ENCODE measurements around the gene RASSF1.

The RASSF1 gene

GRCh38 chr3:50375258-50375931 is 34.8 kb upstream of the RASSF1 start:
- no peak overlapping the region for H4K8ac ChIP-seq (ENCODE audit: low read depth, low read length)
- H3K23ac ChIP-seq (ENCODE audit: low read length), result peak overlapping the region; percentile 16
- H3K27me3 ChIP-seq (ENCODE audit: insufficient read depth, low read length, poor library complexity), result no peaks in the 10 kb centered on the region
- H3K4ac ChIP-seq (ENCODE audit: low read depth, low read length), result no peak overlapping the region
- no peaks in the 10 kb centered on the region for H3K79me1 ChIP-seq (ENCODE audit: low read length)
- H2BK5ac ChIP-seq (ENCODE audit: low read length), result no peak overlapping the region
- H2BK15ac ChIP-seq (replicated peaks; ENCODE audit: low read depth), result no peak overlapping the region
- H3K79me2 ChIP-seq (ENCODE audit: control insufficient read depth, insufficient read depth, low read length), result no peaks in the 10 kb centered on the region
- no peak overlapping the region for H3K27ac ChIP-seq (ENCODE audit: low read depth, low read length)
- H2AK5ac ChIP-seq (ENCODE audit: low read length), result no peak overlapping the region
- no CpG with 5 or more reads among the region's 7 CpGs for WGBS (ENCODE audit: extremely low coverage, insufficient coverage, low lambda C conversion rate)
- H3K18ac ChIP-seq (ENCODE audit: low read length), result no peak overlapping the region
- H3K36me3 ChIP-seq (ENCODE audit: control insufficient read depth, insufficient read depth, low read length), result no peaks in the 10 kb centered on the region
- DNase-seq, result no peak
- H3K9ac ChIP-seq (ENCODE audit: low read length), result no peak overlapping the region
- H2BK120ac ChIP-seq (ENCODE audit: low read depth, low read length), result no peak overlapping the region
- peaks cover 3% of the 10 kb centered on the region for H3K4me1 ChIP-seq (ENCODE audit: control insufficient read depth, low read depth, low read length)
- no peak overlapping the region for H3K4me3 ChIP-seq (ENCODE audit: low read length)
- no peak overlapping the region for H3K56ac ChIP-seq (ENCODE audit: low read length)
- H4K5ac ChIP-seq (ENCODE audit: low read length), result no peak overlapping the region
- no peak overlapping the region for H3K4me2 ChIP-seq (ENCODE audit: low read length)

GRCh38 chr3:50374363-50375257 is 34.0 kb upstream of the RASSF1 start:
- Histone ChIP-seq H3K4me1 (ENCODE audit: control insufficient read depth, low read depth, low read length) (peaks cover 3% of the 10 kb centered on the region), H3K4me2 (ENCODE audit: low read length) (no peak overlapping the region), H3K18ac (ENCODE audit: low read length) (peak overlapping the region; percentile 3), H2AK5ac (ENCODE audit: low read length) (no peak overlapping the region), H2BK5ac (ENCODE audit: low read length) (no peak overlapping the region), H3K27me3 (ENCODE audit: insufficient read depth, low read length, poor library complexity) (no peaks in the 10 kb centered on the region), H3K36me3 (ENCODE audit: control insufficient read depth, insufficient read depth, low read length) (no peaks in the 10 kb centered on the region), H2BK120ac (ENCODE audit: low read depth, low read length) (no peak overlapping the region), H4K5ac (ENCODE audit: low read length) (no peak overlapping the region), H4K8ac (ENCODE audit: low read depth, low read length) (no peak overlapping the region), H3K79me2 (ENCODE audit: control insufficient read depth, insufficient read depth, low read length) (no peaks in the 10 kb centered on the region), H3K27ac (ENCODE audit: low read depth, low read length) (no peak overlapping the region), H2BK15ac (replicated peaks; ENCODE audit: low read depth) (no peak overlapping the region), H3K4ac (ENCODE audit: low read depth, low read length) (no peak overlapping the region), H3K4me3 (ENCODE audit: low read length) (no peak overlapping the region), H3K9ac (ENCODE audit: low read length) (no peak overlapping the region), H3K23ac (ENCODE audit: low read length) (peak overlapping the region; percentile 16), H3K56ac (ENCODE audit: low read length) (peak overlapping the region; percentile 73), H3K79me1 (ENCODE audit: low read length) (no peaks in the 10 kb centered on the region)
- WGBS (ENCODE audit: extremely low coverage, insufficient coverage, low lambda C conversion rate), result no CpG with 5 or more reads among the region's 22 CpGs
- DNase-seq, result no peak

- no peak overlapping the region for H3K9ac ChIP-seq (ENCODE audit: low read length)
- H3K4ac ChIP-seq (ENCODE audit: low read depth, low read length), result no peak overlapping the region
- H3K79me1 ChIP-seq (ENCODE audit: low read length), result no peaks in the 10 kb centered on the region
- H2BK5ac ChIP-seq (ENCODE audit: low read length), result peak overlapping the region; percentile 40
- no peak overlapping the region for H2AK5ac ChIP-seq (ENCODE audit: low read length)
- no peak overlapping the region for H2BK120ac ChIP-seq (ENCODE audit: low read depth, low read length)
- H3K4me3 ChIP-seq (ENCODE audit: low read length), result no peak overlapping the region
- H3K27me3 ChIP-seq (ENCODE audit: insufficient read depth, low read length, poor library complexity), result no peaks in the 10 kb centered on the region
- H3K79me2 ChIP-seq (ENCODE audit: control insufficient read depth, insufficient read depth, low read length), result no peaks in the 10 kb centered on the region
- peaks cover 3% of the 10 kb centered on the region for H3K4me1 ChIP-seq (ENCODE audit: control insufficient read depth, low read depth, low read length)
- H3K18ac ChIP-seq (ENCODE audit: low read length), result no peak overlapping the region
- WGBS (ENCODE audit: extremely low coverage, insufficient coverage, low lambda C conversion rate), result no CpG with 5 or more reads among the region's 12 CpGs
- H3K4me2 ChIP-seq (ENCODE audit: low read length), result no peak overlapping the region
- no peak overlapping the region for H2BK15ac ChIP-seq (replicated peaks; ENCODE audit: low read depth)
- H3K27ac ChIP-seq (ENCODE audit: low read depth, low read length), result no peak overlapping the region
- no peak overlapping the region for H4K8ac ChIP-seq (ENCODE audit: low read depth, low read length)
- H3K36me3 ChIP-seq (ENCODE audit: control insufficient read depth, insufficient read depth, low read length), result no peaks in the 10 kb centered on the region
- H3K23ac ChIP-seq (ENCODE audit: low read length), result no peak overlapping the region
- H3K56ac ChIP-seq (ENCODE audit: low read length), result peak overlapping the region; percentile 79
- H4K5ac ChIP-seq (ENCODE audit: low read length), result no peak overlapping the region
- DNase-seq, result peak; percentile 61
These were observed 32.8 kb upstream of the RASSF1 start for GRCh38 chr3:50373146-50374051.

GRCh38 chr3:50372349-50372748 is 31.7 kb upstream of the RASSF1 start:
- H3K27ac ChIP-seq (ENCODE audit: low read depth, low read length), result no peak overlapping the region
- no peak overlapping the region for H2BK120ac ChIP-seq (ENCODE audit: low read depth, low read length)
- no peak overlapping the region for H3K23ac ChIP-seq (ENCODE audit: low read length)
- no peaks in the 10 kb centered on the region for H3K79me1 ChIP-seq (ENCODE audit: low read length)
- no peak overlapping the region for H3K18ac ChIP-seq (ENCODE audit: low read length)
- no CpG with 5 or more reads among the region's 8 CpGs for WGBS (ENCODE audit: extremely low coverage, insufficient coverage, low lambda C conversion rate)
- H3K79me2 ChIP-seq (ENCODE audit: control insufficient read depth, insufficient read depth, low read length), result no peaks in the 10 kb centered on the region
- no peaks in the 10 kb centered on the region for H3K27me3 ChIP-seq (ENCODE audit: insufficient read depth, low read length, poor library complexity)
- no peak overlapping the region for H3K4me2 ChIP-seq (ENCODE audit: low read length)
- no peak overlapping the region for H3K56ac ChIP-seq (ENCODE audit: low read length)
- H3K4me1 ChIP-seq (ENCODE audit: control insufficient read depth, low read depth, low read length), result peaks cover 3% of the 10 kb centered on the region
- no peak for DNase-seq
- H3K36me3 ChIP-seq (ENCODE audit: control insufficient read depth, insufficient read depth, low read length), result no peaks in the 10 kb centered on the region
- H3K4me3 ChIP-seq (ENCODE audit: low read length), result no peak overlapping the region
- H4K5ac ChIP-seq (ENCODE audit: low read length), result no peak overlapping the region
- no peak overlapping the region for H2AK5ac ChIP-seq (ENCODE audit: low read length)
- no peak overlapping the region for H2BK5ac ChIP-seq (ENCODE audit: low read length)
- no peak overlapping the region for H3K4ac ChIP-seq (ENCODE audit: low read depth, low read length)
- no peak overlapping the region for H4K8ac ChIP-seq (ENCODE audit: low read depth, low read length)
- no peak overlapping the region for H2BK15ac ChIP-seq (replicated peaks; ENCODE audit: low read depth)
- H3K9ac ChIP-seq (ENCODE audit: low read length), result no peak overlapping the region

- Histone ChIP-seq H2BK5ac (ENCODE audit: low read length) (no peak overlapping the region), H3K27ac (ENCODE audit: low read depth, low read length) (no peak overlapping the region)
These were observed 30.6 kb upstream of the RASSF1 start for GRCh38 chr3:50371133-50371685.

More at GRCh38 chr3:50371133-50371685, 30.6 kb upstream of the RASSF1 start:
- peak overlapping the region; percentile 20 for H3K9ac ChIP-seq (ENCODE audit: low read length)
- H3K56ac ChIP-seq (ENCODE audit: low read length), result peak overlapping the region; percentile 12
- DNase-seq, result no peak
- no peak overlapping the region for H4K8ac ChIP-seq (ENCODE audit: low read depth, low read length)
- no peak overlapping the region for H3K4ac ChIP-seq (ENCODE audit: low read depth, low read length)
- H3K4me2 ChIP-seq (ENCODE audit: low read length), result no peak overlapping the region
- H3K27me3 ChIP-seq (ENCODE audit: insufficient read depth, low read length, poor library complexity), result no peaks in the 10 kb centered on the region
- WGBS (ENCODE audit: extremely low coverage, insufficient coverage, low lambda C conversion rate), result no CpG with 5 or more reads among the region's 3 CpGs
- no peak overlapping the region for H4K5ac ChIP-seq (ENCODE audit: low read length)
- H3K23ac ChIP-seq (ENCODE audit: low read length), result no peak overlapping the region
- no peaks in the 10 kb centered on the region for H3K79me2 ChIP-seq (ENCODE audit: control insufficient read depth, insufficient read depth, low read length)
- H3K79me1 ChIP-seq (ENCODE audit: low read length), result no peaks in the 10 kb centered on the region
- no peaks in the 10 kb centered on the region for H3K36me3 ChIP-seq (ENCODE audit: control insufficient read depth, insufficient read depth, low read length)
- H2AK5ac ChIP-seq (ENCODE audit: low read length), result no peak overlapping the region
- peaks cover 3% of the 10 kb centered on the region for H3K4me1 ChIP-seq (ENCODE audit: control insufficient read depth, low read depth, low read length)
- no peak overlapping the region for H2BK15ac ChIP-seq (replicated peaks; ENCODE audit: low read depth)
- no peak overlapping the region for H2BK120ac ChIP-seq (ENCODE audit: low read depth, low read length)
- no peak overlapping the region for H3K18ac ChIP-seq (ENCODE audit: low read length)
- H3K4me3 ChIP-seq (ENCODE audit: low read length), result no peak overlapping the region
